Small intestine (tissue), 7 donors: ENCODE results near the gene GHDC. TPM values are rescaled to one million over a fixed set of nuclear protein-coding genes. Genes with fewer than 3 reads are reported as not detected.

Experiments
- DNase-seq, 2 donors: peaks; one replicate each; pipeline versions ENCODE4 v3.0.0 to v3.0.0-alpha.2; 2013
- FAIRE-seq: peaks from 2 replicates; lab custom pipeline; 2012; peaks lifted over from hg19 to GRCh38; lab: Jason Lieb, UNC
- H3K27ac ChIP-seq, 3 donors: one replicate each; pipeline ENCODE4 v1.5.1; 2013; ENCODE audit warnings: low read length in 2 of 3, mild to moderate bottlenecking in 2 of 3, control low read depth in 1 of 3, inconsistent platforms in 1 of 3, low read depth in 1 of 3, moderate library complexity in 1 of 3
- H3K27me3 ChIP-seq, 3 donors: one replicate each; pipeline ENCODE4 v1.6.1; 2013; ENCODE audit warnings: low read length in 3 of 3, inconsistent platforms in 1 of 3; ENCODE audit not compliant: control insufficient read depth in 3 of 3, insufficient read depth in 3 of 3
- H3K36me3 ChIP-seq, 3 donors: one replicate each; pipeline ENCODE4 v1.6.1; 2013; ENCODE audit warnings: low read length in 3 of 3, inconsistent platforms in 1 of 3, low read depth in 1 of 3, mild to moderate bottlenecking in 1 of 3, moderate library complexity in 1 of 3; ENCODE audit not compliant: control insufficient read depth in 3 of 3, insufficient read depth in 2 of 3
- H3K4me1 ChIP-seq, 3 donors: one replicate each; pipeline ENCODE4 v1.6.1; 2013; ENCODE audit warnings: low read length in 2 of 3, inconsistent platforms in 1 of 3, low read depth in 1 of 3, mild to moderate bottlenecking in 1 of 3, moderate library complexity in 1 of 3; ENCODE audit not compliant: control insufficient read depth in 3 of 3, insufficient read depth in 2 of 3
- H3K4me3 ChIP-seq, 3 donors: one replicate each; pipeline ENCODE4 v1.5.1; 2013; ENCODE audit warnings: low read length in 3 of 3, control low read depth in 1 of 3, inconsistent platforms in 1 of 3, low read depth in 1 of 3, mild to moderate bottlenecking in 1 of 3, moderate library complexity in 1 of 3
- H3K9me3 ChIP-seq, 2 donors: one replicate each; pipeline ENCODE4 v1.6.1; 2013; ENCODE audit warnings: low read depth in 1 of 2, low read length in 1 of 2; ENCODE audit not compliant: control insufficient read depth in 2 of 2, insufficient read depth in 1 of 2
- WGBS, 3 donors: extraction: QIAGEN DNeasy Blood & Tissue Kit; methylation state at CpG; one replicate each; pipeline ENCODE4 v1.1.7; 2013; 5-methylcytosine and 5-hydroxymethylcytosine counted together
- polyA plus RNA-seq, 4 donors: library from polyadenylated mRNA; stranded (reverse) in 3 of 4; unstranded in 1 of 4; fragments of 200-250 nt in 3 of 4; fragments of 120-200 nt in 1 of 4; gene quantifications; one replicate each; pipeline versions ENCODE4 v1.2.1 to v1.2.3, GENCODE V29; 2013
- donor health status: healthy with polysubstance abuse.
- donor health status: control.
- donor health status: control.
- donor health status: Bipolar disorder and iron deficiency.
- donor health status: healthy.

The GHDC gene
- polyA plus RNA-seq, 4 donors: 10.5 to 35.1 (median 20.3) TPM

DNA sequence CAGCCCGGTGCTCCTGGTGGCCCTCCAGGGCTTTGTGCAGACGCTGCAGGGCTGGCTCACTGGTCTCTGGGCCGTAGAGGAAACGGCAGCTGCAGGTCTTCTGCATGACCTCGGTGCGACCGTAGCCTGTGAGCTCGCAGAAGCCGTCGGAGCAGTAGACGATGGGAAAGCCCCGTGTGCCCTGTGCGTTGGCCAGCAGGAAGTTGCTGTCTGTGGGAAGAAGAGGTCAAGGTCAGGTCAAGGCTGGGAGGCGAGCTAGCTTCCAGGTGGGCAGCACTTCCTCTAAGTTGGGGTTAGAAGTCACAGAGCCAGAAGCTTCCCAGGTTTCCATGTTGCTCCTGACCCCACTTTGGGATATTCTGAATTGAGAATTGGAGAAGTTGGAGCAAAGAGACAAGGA lies 15.5 kb downstream of the GHDC start:
- Histone ChIP-seq H3K4me3 (no peak overlapping the region), H3K27ac (no peak overlapping the region), H3K36me3 (no peaks in the 10 kb centered on the region), H3K9me3 (no peaks in the 10 kb centered on the region), H3K27me3 (peaks cover 0 to 44% (median 0%) of the 10 kb centered on the region in 3 donors), H3K4me1 (peaks cover 0 to 28% (median 4%) of the 10 kb centered on the region in 3 donors)
- 33 to 39% (median 39%) methylated on average over 14 of the region's 14 CpGs for WGBS, 3 donors
- no peak for DNase-seq
- FAIRE-seq: no peak

GRCh38 chr17:42177684-42178083 lies 16.6 kb downstream of the GHDC start:
- WGBS, 3 donors: 75 to 88% (median 75%) methylated on average over 2 of the region's 2 CpGs
- Histone ChIP-seq H3K4me3 (no peak overlapping the region), H3K36me3 (no peaks in the 10 kb centered on the region), H3K4me1 (peaks cover 0 to 17% (median 0%) of the 10 kb centered on the region in 3 donors), H3K27ac (no peak overlapping the region), H3K9me3 (no peaks in the 10 kb centered on the region), H3K27me3 (peaks cover 0 to 47% (median 0%) of the 10 kb centered on the region in 3 donors)
- no peak for DNase-seq
- FAIRE-seq: no peak

- Histone ChIP-seq H3K9me3 (no peaks in the 10 kb centered on the region), H3K36me3 (peaks cover 0 to 2% (median 0%) of the 10 kb centered on the region in 3 donors), H3K27ac (no peak overlapping the region), H3K4me1 (no peaks in the 10 kb centered on the region), H3K4me3 (no peak overlapping the region), H3K27me3 (peaks cover 0 to 33% (median 0%) of the 10 kb centered on the region in 3 donors)
- DNase-seq (no peak), FAIRE-seq (no peak)
- WGBS, 3 donors: 62 to 73% (median 68%) methylated on average over 12 to 14 of the region's 14 CpGs
Measured at GRCh38 chr17:42174126-42174783, 20.0 kb downstream of the GHDC start.

DNA sequence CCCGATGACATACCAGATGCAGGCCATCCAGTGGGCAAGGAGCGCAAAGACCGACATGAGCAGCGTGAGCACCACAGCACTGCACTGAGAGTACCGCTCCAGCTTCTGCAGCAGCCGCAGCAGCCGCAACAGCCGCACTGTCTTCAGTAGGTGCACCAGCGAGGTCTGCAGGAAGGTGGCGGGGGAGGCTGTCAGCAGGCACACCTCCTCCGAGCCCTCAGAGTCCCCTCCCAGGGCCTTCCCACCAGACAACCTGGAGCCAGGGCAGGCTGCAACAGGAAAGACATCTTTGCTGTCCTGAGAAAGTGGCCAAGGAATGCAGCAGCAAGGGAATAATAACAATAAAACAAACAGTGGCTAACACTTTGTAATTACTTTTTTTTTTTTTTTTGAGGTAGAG lies 22.5 kb downstream of the GHDC start:
- no peak for DNase-seq
- H3K36me3 ChIP-seq: peaks cover 0 to 2% (median 0%) of the 10 kb centered on the region in 3 donors
- H3K4me3 ChIP-seq: no peak overlapping the region
- peaks cover 0 to 27% (median 0%) of the 10 kb centered on the region in 3 donors for H3K27me3 ChIP-seq
- H3K27ac ChIP-seq: no peak overlapping the region
- FAIRE-seq: no peak
- no peaks in the 10 kb centered on the region for H3K9me3 ChIP-seq
- no peaks in the 10 kb centered on the region for H3K4me1 ChIP-seq
- WGBS, 3 donors: 53 to 73% (median 62%) methylated on average over 11 of the region's 11 CpGs

DNA sequence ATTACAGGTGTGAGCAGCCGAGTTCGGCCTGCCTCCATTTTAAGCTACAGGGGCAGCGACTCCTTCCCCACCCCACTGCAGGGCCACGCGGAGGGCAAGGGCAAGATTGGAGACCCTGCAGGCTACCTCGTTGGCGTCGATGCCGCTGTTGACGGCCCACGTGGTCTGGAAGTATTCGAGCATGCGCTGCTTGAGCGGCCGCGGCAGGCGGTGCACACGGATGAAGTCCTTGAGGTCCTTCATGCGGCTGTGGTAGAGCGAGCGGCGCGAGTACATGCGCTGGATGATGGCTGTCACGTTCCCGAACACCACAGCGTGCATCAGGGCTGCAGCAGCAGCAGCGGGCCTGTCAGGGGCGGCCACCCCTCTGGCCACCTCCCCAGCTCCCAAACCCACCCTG lies 24.9 kb downstream of the GHDC start:
- FAIRE-seq (no peak), DNase-seq (no peak)
- H3K27me3 ChIP-seq: peaks cover 0 to 19% (median 0%) of the 10 kb centered on the region in 3 donors
- H3K27ac ChIP-seq: no peak overlapping the region
- 93 to 96% (median 95%) methylated on average over 27 to 29 of the region's 29 CpGs for WGBS, 3 donors
- H3K4me1 ChIP-seq: no peaks in the 10 kb centered on the region
- H3K9me3 ChIP-seq: no peaks in the 10 kb centered on the region
- H3K4me3 ChIP-seq: no peak overlapping the region
- peaks cover 0 to 2% (median 0%) of the 10 kb centered on the region in 3 donors for H3K36me3 ChIP-seq

- FAIRE-seq (no peak), DNase-seq (no peak)
- no peak overlapping the region for H3K27ac ChIP-seq
- WGBS, 3 donors: 92 to 96% (median 96%) methylated on average over 8 of the region's 8 CpGs
- no peaks in the 10 kb centered on the region for H3K4me1 ChIP-seq
- peaks cover 0 to 2% (median 0%) of the 10 kb centered on the region in 3 donors for H3K36me3 ChIP-seq
- peaks cover 0 to 13% (median 0%) of the 10 kb centered on the region in 3 donors for H3K27me3 ChIP-seq
- H3K9me3 ChIP-seq: no peaks in the 10 kb centered on the region
- H3K4me3 ChIP-seq: no peak overlapping the region
Measured at GRCh38 chr17:42167807-42168206, 26.5 kb downstream of the GHDC start.

- H3K9me3 ChIP-seq: no peaks in the 10 kb centered on the region
- no peak overlapping the region for H3K27ac ChIP-seq
- FAIRE-seq: no peak
- peaks cover 0 to 2% (median 0%) of the 10 kb centered on the region in 3 donors for H3K36me3 ChIP-seq
- no peaks in the 10 kb centered on the region for H3K4me1 ChIP-seq
- H3K4me3 ChIP-seq: no peak overlapping the region
- no peak for DNase-seq
- H3K27me3 ChIP-seq: peaks cover 0 to 10% (median 0%) of the 10 kb centered on the region in 3 donors
- WGBS, 3 donors: 91 to 92% (median 91%) methylated on average over 19 of the region's 19 CpGs
Measured at GRCh38 chr17:42166196-42166763, 28.0 kb downstream of the GHDC start.

DNA sequence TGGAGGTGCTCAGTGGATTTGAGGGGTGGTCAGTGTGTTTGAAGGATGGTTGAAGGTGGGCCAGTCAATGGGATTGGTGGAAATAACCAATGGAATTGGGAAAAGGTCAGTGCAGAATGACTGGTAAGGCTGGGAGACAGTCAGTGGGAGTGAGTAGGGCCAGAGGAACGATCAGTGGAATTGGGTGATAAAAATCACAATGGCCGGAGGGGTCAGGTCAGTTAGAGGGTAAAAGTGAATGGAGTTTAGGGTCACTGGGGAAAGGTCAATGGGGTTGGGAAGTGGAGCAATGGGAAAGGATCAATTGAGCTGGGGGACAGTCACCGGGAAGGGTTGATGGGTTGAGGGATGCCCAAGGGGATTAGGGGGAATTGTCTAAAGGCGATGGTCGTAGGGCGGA lies 28.5 kb downstream of the GHDC start:
- no peaks in the 10 kb centered on the region for H3K4me1 ChIP-seq
- WGBS, 3 donors: 90 to 95% (median 91%) methylated on average over 6 of the region's 6 CpGs
- H3K27me3 ChIP-seq: peaks cover 0 to 5% (median 0%) of the 10 kb centered on the region in 3 donors
- no peak overlapping the region for H3K27ac ChIP-seq
- no peaks in the 10 kb centered on the region for H3K9me3 ChIP-seq
- peaks cover 0 to 2% (median 0%) of the 10 kb centered on the region in 3 donors for H3K36me3 ChIP-seq
- FAIRE-seq (no peak), DNase-seq (no peak)
- no peak overlapping the region for H3K4me3 ChIP-seq
